Measurements from ENCODE around the gene CEMIP.

GRCh38 chr15:80852676-80853075 is 73.5 kb downstream of the CEMIP start:
- no peak for TF ChIP-seq CTCF (IDR thresholded peaks at IDR 0.05 in 2 of 3, conservative IDR thresholded peaks at IDR 0.05 in 1 of 3; ENCODE audit: borderline replicate concordance in 1 of 3, insufficient read depth in 1 of 3, low read depth in 2 of 3, low read length in 2 of 3)
- no peak for TF ChIP-seq ATF3 (IDR thresholded peaks at IDR 0.05)
- TF ChIP-seq ZFX (IDR thresholded peaks at IDR 0.05), result no peak
- no peak for TF ChIP-seq TCF7L2 (IDR thresholded peaks at IDR 0.05; ENCODE audit: borderline replicate concordance, extremely low read depth, insufficient read depth, insufficient read length)
- no peak for TF ChIP-seq EZH2phosphoT487 (IDR thresholded peaks at IDR 0.05; ENCODE audit: borderline replicate concordance)
- TF ChIP-seq SRF (IDR thresholded peaks at IDR 0.05; ENCODE audit: low read depth), result no peak
- no peak for TF ChIP-seq ZNF274 (IDR thresholded peaks at IDR 0.05; ENCODE audit: low read depth, low read length)
- TF ChIP-seq POLR2A (IDR thresholded peaks at IDR 0.05; ENCODE audit: borderline replicate concordance, extremely low read depth, insufficient read depth, insufficient read length), result no peak
- TF ChIP-seq MAX (IDR thresholded peaks at IDR 0.05), result no peak
- no peak for TF ChIP-seq SIN3A (IDR thresholded peaks at IDR 0.05; ENCODE audit: low read depth)
- no peak for TF ChIP-seq REST (IDR thresholded peaks at IDR 0.05; ENCODE audit: low read depth)
- no peak for TF ChIP-seq POLR2AphosphoS5 (IDR thresholded peaks at IDR 0.05; ENCODE audit: low read depth, low read length)

All from HCT116 (cell line).